AG09319 (cell line): ENCODE data around the gene DEK.

Source experiments
- DNase-seq: peaks from one replicate; pipeline ENCODE4 v3.0.0-alpha.2; 2010; ENCODE audit warnings: low read depth; ENCODE audit errors: extremely low read depth
- CTCF ChIP-seq: IDR thresholded peaks from 2 replicates; pipeline ENCODE4 v1.5.1; 2011; ENCODE audit warnings: low read depth, mild to moderate bottlenecking, inconsistent platforms, low read length, moderate library complexity

Gene DEK

GRCh38 chr6:18293076-18293904 is 29.0 kb upstream of the DEK start:
- TF ChIP-seq CTCF, result no peak
- no peak for DNase-seq

- no peak for TF ChIP-seq CTCF
- DNase-seq, result no peak
Measured at GRCh38 chr6:18289283-18289682, 25.0 kb upstream of the DEK start.

GRCh38 chr6:18284261-18284660 is 19.9 kb upstream of the DEK start:
- no peak for TF ChIP-seq CTCF
- no peak for DNase-seq

GRCh38 chr6:18281564-18281963 is 17.2 kb upstream of the DEK start:
- DNase-seq, result no peak
- TF ChIP-seq CTCF, result no peak

- DNase-seq, result peak; percentile 52
Measured at GRCh38 chr6:18280084-18280483, 15.8 kb upstream of the DEK start.

GRCh38 chr6:18279422-18279821 is 15.1 kb upstream of the DEK start:
- TF ChIP-seq CTCF, result no peak
- no peak for DNase-seq

More at GRCh38 chr6:18280084-18280483, 15.8 kb upstream of the DEK start:
- TF ChIP-seq CTCF, result no peak

GRCh38 chr6:18277237-18278006 is 13.1 kb upstream of the DEK start:
- no peak for DNase-seq
- no peak for TF ChIP-seq CTCF
